IPS-18a (cell line): ENCODE measurements around the gene RAB20.

ENCODE experiments used
- H3K27ac ChIP-seq: one replicate; pipeline ENCODE4 v1.5.1; 2013; ENCODE audit warnings: low read length
- H3K27me3 ChIP-seq: one replicate; pipeline ENCODE4 v1.6.1; 2013; ENCODE audit warnings: mild to moderate bottlenecking, low read length; ENCODE audit not compliant: control insufficient read depth, insufficient read depth
- H3K36me3 ChIP-seq: one replicate; pipeline ENCODE4 v1.6.1; 2013; ENCODE audit warnings: low read depth, low read length; ENCODE audit not compliant: control insufficient read depth
- H3K4me1 ChIP-seq: one replicate; pipeline ENCODE4 v1.6.1; 2013; ENCODE audit warnings: low read depth, low read length; ENCODE audit not compliant: control insufficient read depth
- H3K4me3 ChIP-seq: one replicate; pipeline ENCODE4 v1.5.1; 2013; ENCODE audit warnings: low read length
- H3K9ac ChIP-seq: one replicate; pipeline ENCODE4 v1.6.1; 2013; ENCODE audit warnings: mild to moderate bottlenecking, low read length, moderate library complexity
- H3K9me3 ChIP-seq: one replicate; pipeline ENCODE4 v1.6.1; 2013; ENCODE audit warnings: low read depth, low read length; ENCODE audit not compliant: control insufficient read depth

The RAB20 gene

DNA sequence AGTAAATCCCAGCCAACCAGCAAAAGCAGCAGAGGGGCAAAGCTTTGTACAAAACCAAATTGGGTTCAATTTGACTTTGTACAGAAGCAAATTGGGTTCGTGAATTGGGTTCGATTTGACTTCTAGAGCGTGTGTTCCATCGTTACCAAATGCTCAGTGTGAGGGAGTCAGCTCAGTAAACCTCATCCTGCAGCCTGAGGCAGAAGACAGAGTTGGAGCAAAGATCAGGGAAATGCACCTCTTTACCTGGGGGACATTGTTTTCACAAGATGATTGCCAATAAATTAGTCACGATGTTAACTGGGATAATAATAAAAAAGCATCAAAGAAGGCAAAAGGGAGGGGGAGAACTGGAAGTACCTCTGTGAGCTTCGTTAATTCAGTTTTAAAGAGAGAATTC lies 1.5 kb downstream of the RAB20 start:
- no peaks in the 10 kb centered on the region for H3K36me3 ChIP-seq
- no peaks in the 10 kb centered on the region for H3K9me3 ChIP-seq
- H3K9ac ChIP-seq, result no peak overlapping the region
- H3K27ac ChIP-seq, result no peak overlapping the region
- H3K4me1 ChIP-seq, result peaks cover 6% of the 10 kb centered on the region
- H3K4me3 ChIP-seq, result peak overlapping the region; percentile 77
- peaks cover 38% of the 10 kb centered on the region for H3K27me3 ChIP-seq

DNA sequence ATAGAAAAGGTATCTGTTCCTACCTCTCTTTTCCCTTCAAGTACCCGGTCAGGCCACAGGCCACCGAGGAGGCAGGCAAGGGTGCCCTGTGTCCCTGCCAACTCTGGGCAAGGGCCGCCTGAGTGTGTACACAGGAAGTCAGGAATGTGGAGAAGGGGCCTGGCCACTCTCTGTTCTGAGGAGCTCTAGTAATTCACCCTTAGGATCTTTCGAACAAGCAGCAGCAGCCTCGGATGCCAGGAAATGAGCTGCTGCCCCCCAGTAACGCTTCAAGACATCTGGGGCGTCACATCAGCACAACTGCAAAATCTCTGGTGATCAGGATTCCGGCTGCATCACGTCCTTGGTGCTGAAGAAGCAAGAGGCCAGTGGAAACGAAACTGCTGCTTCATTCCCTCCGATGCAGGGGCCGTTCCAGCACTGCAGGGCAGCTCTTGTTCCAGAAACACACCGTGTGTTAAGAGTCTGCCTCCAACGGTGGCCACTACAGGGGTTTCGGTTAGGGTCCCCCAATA lies 2.0 kb downstream of the RAB20 start:
- no peak overlapping the region for H3K4me3 ChIP-seq
- no peak overlapping the region for H3K9ac ChIP-seq
- H3K36me3 ChIP-seq, result no peaks in the 10 kb centered on the region
- no peaks in the 10 kb centered on the region for H3K9me3 ChIP-seq
- peaks cover 5% of the 10 kb centered on the region for H3K4me1 ChIP-seq
- no peak overlapping the region for H3K27ac ChIP-seq
- peaks cover 38% of the 10 kb centered on the region for H3K27me3 ChIP-seq

DNA sequence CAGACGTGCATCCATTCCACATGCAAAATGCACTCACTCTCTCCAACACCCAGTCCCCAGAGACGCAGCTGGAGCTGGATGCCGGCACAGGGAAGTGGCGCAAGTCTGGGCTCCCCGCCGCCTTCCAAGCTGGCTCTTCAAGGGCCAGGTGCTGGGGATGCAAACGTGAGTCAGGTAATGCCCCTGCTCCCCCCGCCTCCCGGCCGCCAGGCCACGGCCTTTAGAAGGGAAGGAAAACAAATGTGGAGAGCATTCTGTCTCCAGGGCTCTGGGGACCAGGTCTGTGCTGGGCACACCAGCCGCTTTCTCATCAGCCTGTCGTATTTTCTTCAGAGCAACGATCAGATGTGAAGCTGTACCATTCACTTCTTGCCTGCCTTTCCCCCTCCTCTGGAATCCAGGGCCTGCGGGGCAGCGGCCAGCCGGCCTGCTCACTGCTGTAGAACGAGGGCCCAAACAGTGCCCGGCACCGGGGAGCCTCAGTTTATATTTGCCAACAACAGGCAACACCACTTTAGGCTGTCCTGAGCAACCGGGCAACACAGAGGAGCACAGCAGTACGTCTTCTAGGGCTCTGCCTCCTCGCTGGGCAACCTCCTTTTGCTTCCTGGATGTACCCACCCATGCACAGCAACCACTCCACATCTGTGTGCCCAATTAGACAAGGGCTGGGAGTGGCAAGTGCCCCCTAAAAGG lies 3.8 kb downstream of the RAB20 start:
- Histone ChIP-seq H3K4me1 (peaks cover 5% of the 10 kb centered on the region), H3K27ac (no peak overlapping the region)

DNA sequence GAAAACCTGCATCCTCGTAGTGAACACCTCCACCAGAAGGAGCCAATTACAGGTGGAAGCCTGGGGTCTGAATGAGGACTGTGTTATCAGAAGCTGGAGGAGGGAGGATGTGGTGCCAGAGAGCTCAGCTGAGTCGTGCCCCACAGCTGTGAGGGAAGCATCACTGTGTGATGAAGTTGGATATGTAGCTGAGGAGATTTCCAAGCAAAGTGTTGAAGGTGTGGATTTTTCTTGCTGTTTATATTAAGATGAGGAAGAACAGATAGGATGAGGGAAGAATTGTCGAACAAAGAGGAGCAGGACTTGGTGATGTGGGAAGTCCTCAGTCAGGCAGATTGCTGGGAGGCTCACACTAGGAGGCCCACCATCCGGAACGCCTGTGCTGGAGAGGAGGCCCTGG lies 4.4 kb downstream of the RAB20 start:
- Histone ChIP-seq H3K27me3 (peaks cover 22% of the 10 kb centered on the region), H3K9ac (no peak overlapping the region), H3K4me3 (no peak overlapping the region), H3K36me3 (no peaks in the 10 kb centered on the region), H3K27ac (no peak overlapping the region), H3K4me1 (peaks cover 5% of the 10 kb centered on the region), H3K9me3 (no peaks in the 10 kb centered on the region)

More for the DNA sequence above, 3.8 kb downstream of the RAB20 start:
- Histone ChIP-seq H3K9ac (no peak overlapping the region), H3K9me3 (no peaks in the 10 kb centered on the region), H3K4me3 (no peak overlapping the region), H3K27me3 (peaks cover 28% of the 10 kb centered on the region), H3K36me3 (no peaks in the 10 kb centered on the region)

DNA sequence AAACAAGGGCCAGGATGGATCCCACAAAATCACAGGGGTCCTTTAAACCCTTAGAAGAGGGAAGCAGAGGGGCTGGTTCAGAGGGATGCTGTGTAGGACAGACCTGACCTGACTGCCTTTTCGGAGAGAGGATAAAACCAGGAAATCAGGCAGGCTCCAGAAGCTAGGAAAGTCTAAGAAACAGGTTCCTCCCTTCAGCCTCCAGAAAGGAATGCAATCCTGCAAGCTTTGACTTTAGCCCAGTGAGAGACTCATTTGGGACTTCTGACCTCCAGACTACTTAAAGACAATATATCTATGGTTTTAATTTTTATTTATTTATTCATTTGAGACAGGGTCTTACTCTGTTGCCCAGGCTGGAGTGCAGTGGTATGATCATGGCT lies 5.3 kb downstream of the RAB20 start:
- Histone ChIP-seq H3K9ac (no peak overlapping the region), H3K4me1 (peaks cover 5% of the 10 kb centered on the region), H3K27ac (no peak overlapping the region), H3K9me3 (no peaks in the 10 kb centered on the region), H3K27me3 (peaks cover 17% of the 10 kb centered on the region), H3K4me3 (no peak overlapping the region), H3K36me3 (no peaks in the 10 kb centered on the region)

DNA sequence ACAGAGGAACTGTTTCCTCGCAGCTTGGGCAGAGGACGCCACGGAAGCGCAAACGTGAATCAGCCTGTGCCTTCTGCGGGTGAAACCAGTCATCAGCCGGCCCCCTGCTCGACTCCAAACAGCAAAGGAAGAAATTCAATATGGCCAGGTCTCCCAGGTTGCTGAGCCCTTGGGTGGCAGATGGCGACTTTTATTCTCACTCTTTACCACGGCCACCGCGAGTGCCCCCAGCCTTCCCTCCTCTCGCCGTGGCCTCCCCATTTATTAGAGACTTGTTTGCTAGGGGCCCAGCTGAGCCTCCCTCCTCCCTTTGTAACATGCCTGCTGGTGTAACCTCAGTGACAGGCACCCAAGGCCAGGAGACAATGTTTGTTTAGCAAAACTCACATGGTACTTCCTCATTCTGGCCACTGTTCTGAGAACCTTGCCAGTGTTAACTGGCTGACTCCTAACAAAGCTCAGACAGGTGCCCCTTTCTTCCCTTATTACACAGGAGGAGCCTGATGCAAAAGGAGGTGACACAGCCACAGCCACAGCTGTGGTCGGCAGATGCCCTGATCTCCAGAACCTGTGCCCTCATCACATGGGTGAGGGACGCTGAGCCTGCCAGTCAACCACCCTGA lies 5.8 kb downstream of the RAB20 start:
- H3K4me1 ChIP-seq, result peaks cover 5% of the 10 kb centered on the region
- H3K4me3 ChIP-seq, result no peak overlapping the region
- H3K9me3 ChIP-seq, result no peaks in the 10 kb centered on the region
- H3K9ac ChIP-seq, result no peak overlapping the region
- peaks cover 12% of the 10 kb centered on the region for H3K27me3 ChIP-seq
- no peak overlapping the region for H3K27ac ChIP-seq
- H3K36me3 ChIP-seq, result no peaks in the 10 kb centered on the region

DNA sequence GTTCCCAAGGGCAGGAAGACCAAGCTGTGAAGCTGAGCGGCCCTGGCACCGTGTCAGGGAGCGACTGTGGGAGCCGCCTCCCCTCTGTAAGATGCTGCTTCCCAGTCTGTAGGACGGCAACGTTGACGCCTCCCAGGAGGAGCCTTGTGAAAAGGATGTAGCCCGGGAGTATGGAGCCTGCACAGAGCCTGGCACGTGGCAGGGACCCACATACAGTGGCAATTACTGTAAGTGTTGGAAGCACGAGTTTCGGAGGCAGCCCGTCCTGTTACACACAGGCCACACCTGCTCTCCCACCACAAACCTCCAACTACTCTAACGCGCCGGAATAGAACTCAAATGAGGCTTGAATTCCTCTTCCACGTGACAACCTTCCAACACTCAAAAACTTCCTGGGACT lies 6.6 kb downstream of the RAB20 start:
- H3K27me3 ChIP-seq, result peaks cover 4% of the 10 kb centered on the region
- H3K4me1 ChIP-seq, result no peaks in the 10 kb centered on the region
- H3K36me3 ChIP-seq, result no peaks in the 10 kb centered on the region
- no peak overlapping the region for H3K27ac ChIP-seq
- H3K9ac ChIP-seq, result no peak overlapping the region
- no peaks in the 10 kb centered on the region for H3K9me3 ChIP-seq
- H3K4me3 ChIP-seq, result no peak overlapping the region

DNA sequence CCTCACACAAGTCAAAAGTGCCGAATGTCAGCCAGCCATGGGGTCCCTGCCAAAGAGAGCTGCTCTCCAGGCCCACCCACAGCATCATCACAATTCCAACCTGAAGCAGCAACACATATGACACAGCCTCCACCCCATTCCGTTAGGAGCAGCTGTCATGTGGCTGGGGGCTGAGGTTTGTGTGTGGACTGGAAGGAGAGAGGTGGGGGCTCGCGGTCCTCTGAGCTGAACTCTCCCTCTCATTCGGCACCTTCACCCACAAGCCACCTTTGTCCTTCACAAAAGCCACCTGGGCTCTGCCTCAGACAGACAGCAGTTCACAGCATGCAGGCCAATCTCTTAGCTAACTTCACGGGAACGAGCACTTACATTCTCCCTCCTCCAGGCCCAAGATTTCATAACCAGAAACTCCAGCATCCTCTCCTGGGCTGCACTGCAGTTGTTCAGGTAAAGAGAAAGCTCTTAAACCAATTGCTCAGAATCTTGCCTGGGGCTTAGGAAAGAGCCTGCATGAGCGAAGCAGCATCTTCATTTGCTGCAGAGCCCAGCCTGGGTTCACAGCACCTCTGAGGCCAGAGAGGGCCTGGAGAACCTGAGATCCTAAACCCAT lies 7.2 kb downstream of the RAB20 start:
- Histone ChIP-seq H3K4me1 (no peaks in the 10 kb centered on the region), H3K36me3 (no peaks in the 10 kb centered on the region), H3K9me3 (no peaks in the 10 kb centered on the region), H3K27ac (no peak overlapping the region), H3K9ac (no peak overlapping the region), H3K27me3 (no peaks in the 10 kb centered on the region), H3K4me3 (no peak overlapping the region)

DNA sequence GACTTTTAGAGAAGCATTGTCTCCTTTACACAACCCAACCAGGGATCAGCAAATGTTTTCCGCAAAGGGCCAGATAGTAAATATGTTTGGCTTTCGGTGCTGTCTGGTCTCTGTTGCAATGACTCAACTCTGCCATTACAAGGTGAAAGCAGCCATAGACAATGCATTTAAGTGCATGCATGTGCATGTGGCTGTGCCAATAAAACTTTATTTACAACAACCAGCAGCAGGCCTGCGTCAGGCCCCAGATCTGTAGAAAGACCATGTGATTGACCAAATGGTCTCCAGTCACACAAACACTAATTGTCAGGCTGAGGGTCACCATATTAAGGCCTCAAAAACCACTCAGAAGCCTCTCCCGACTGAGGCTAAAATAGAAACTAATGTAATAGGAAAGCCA lies 8.1 kb downstream of the RAB20 start:
- Histone ChIP-seq H3K4me1 (no peaks in the 10 kb centered on the region), H3K36me3 (no peaks in the 10 kb centered on the region), H3K9ac (no peak overlapping the region), H3K4me3 (no peak overlapping the region), H3K27me3 (no peaks in the 10 kb centered on the region), H3K9me3 (no peaks in the 10 kb centered on the region), H3K27ac (no peak overlapping the region)

DNA sequence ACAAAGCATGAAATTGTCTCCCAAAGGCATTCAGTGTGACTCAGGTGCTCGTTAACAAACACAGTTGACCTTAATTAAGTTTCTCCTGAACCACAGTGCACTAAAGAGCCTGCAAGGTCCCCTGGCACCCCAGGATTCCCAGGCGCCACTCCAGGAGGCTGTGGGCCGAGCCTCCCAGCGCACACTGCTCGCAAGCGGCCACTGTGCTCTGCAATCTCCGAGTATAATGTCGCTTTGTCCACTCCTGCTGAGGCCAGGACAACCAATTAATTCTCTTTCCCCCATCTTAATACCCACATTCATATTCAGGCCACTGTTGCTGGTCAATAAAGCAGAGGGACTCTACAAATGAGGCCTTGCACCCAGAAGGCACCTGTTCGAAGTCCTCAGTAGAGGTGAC lies 8.8 kb downstream of the RAB20 start:
- no peaks in the 10 kb centered on the region for H3K4me1 ChIP-seq
- no peak overlapping the region for H3K9ac ChIP-seq
- no peak overlapping the region for H3K4me3 ChIP-seq
- H3K27ac ChIP-seq, result no peak overlapping the region
- H3K9me3 ChIP-seq, result no peaks in the 10 kb centered on the region
- no peaks in the 10 kb centered on the region for H3K36me3 ChIP-seq
- no peaks in the 10 kb centered on the region for H3K27me3 ChIP-seq

DNA sequence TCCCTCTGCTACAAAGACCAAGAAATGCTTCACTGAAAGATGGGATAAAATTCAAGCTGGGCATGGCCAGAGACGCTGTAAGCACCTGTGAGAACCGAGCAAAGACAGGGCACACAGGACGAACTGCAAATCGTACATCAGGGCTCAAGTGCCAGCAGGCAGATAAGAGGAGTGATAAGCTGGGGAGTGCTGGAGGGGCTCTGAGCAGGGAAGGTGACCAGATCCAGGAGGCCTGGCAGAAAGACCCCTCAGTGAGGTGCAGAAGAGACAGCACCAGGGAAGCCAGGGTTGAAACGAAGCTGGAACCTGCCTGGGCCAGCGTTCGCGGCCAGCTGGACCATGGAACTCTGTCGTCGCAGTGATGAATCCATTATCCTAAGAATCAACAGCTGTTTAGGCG lies 10.2 kb downstream of the RAB20 start:
- Histone ChIP-seq H3K4me1 (no peaks in the 10 kb centered on the region), H3K4me3 (no peak overlapping the region), H3K9ac (no peak overlapping the region), H3K9me3 (no peaks in the 10 kb centered on the region), H3K27ac (no peak overlapping the region), H3K36me3 (no peaks in the 10 kb centered on the region), H3K27me3 (no peaks in the 10 kb centered on the region)

DNA sequence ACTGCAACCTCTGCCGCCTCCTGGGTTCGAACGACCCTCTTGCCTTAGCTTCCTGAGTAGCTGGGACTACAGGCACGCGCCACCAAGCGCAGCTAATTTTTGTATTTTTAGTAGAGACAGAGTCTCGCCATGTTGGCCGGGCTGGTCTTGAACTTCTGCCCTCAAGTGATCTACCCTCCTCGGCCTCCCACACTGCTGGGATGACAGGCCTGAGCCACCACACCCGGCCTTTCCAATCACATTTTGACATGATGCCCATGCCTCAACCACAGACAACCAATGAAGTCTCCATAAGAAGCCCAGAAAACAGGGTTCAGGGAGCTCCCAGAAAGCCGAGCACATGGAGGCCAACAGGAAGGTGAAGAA lies 11.7 kb downstream of the RAB20 start:
- Histone ChIP-seq H3K9me3 (no peaks in the 10 kb centered on the region), H3K36me3 (no peaks in the 10 kb centered on the region), H3K4me1 (no peaks in the 10 kb centered on the region), H3K27me3 (no peaks in the 10 kb centered on the region), H3K4me3 (no peak overlapping the region), H3K9ac (no peak overlapping the region), H3K27ac (no peak overlapping the region)
